IPS DF 19.7 (cell line): ENCODE data around the gene PPP1R1C.
"Not testable (repeated sequence)": the region's sequence is repeated elsewhere in the genome, so short reads cannot be mapped to it uniquely, and the experiment has no call there.

Source experiments
- DNase-seq: peaks from one replicate; pipeline ENCODE4 v3.0.0-alpha.2; 2013; ENCODE audit warnings: low read depth, low spot score

PPP1R1C gene, protein sequence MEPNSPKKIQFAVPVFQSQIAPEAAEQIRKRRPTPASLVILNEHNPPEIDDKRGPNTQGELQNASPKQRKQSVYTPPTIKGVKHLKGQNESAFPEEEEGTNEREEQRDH

DNA sequence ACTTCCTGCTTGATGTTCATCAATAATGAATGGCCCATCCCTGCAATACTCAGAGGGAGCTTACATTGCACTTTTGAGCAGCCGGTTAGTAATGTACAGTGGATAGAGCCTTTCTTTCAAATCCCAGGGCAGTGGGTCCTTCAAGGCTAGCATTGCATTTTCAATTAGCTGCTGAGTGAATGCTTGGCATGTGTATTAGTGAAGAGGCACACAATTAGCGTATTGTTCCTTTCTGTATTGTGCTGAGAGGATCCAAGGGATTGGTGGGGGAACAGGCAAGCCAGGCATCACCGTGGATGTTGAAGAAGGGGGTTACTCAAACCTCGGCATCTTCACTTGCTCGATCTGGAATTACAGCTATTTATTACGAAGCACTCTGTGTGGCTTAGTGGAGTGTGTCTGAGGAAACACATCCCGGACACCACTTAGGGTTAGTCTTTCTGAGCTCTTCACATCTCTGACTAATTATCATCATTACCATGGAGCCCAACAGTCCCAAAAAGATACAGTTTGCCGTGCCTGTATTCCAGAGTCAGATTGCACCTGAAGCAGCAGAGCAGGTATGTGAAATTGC lies at the start of gene PPP1R1C:
TSS of gene PPP1R1C (plus strand) at position 222 of the 574 bp plus-strand sequence. CDS start at position 480, 258 bp downstream.
- DNase-seq = no peak

DNA sequence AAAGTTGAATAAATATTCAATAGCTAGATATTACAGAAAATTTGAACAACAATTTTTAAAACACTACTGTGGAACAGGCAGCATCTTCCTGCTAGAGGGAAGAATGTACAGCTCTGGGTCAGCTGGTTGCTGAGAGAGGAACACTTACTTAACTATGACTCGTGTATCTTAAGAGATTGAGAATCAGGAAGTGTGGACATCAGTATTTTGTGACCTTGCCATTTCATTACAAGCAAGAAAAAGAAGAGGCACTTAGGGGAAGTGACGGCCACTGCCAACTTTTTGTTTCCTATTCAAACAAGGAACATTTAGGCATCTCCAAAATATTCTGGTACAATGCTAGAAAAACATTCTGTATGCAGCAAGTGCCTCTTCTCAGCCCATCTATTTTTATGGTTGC lies 48.2 kb upstream of the PPP1R1C start:
- no peak for DNase-seq

DNA sequence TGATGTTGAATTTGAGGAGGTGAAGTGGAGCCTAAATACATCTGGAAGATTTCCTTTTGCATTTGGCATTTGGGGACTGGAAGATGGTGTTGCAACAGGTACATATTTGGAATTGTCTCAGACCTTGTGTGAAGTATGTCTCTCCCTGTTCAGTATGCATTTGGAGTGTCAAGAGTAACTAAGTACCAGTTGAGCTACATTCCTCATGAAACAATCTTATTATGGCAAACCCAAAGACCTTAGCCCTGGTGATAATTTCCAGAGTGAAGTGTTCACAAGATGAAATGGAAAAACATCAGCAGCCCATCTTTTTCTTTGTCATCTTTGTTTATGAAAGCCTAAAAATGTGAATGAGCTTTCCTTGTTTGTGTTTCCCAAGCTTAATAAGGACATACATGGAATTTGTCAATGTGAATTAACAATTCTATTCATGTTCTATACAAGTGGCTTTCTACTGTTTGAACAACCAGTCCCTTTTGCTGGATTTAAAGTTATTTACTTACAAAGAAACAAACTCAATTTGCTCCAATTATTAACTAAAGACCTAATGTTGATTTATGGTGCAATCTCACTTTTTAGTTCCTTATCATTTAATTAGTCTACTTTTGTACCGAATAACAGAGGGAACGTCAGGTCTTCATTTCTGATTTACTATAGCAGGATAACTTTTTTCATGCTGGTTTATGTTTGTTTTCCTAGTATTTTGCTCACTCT lies 42.1 kb upstream of the PPP1R1C start:
- no peak for DNase-seq

DNA sequence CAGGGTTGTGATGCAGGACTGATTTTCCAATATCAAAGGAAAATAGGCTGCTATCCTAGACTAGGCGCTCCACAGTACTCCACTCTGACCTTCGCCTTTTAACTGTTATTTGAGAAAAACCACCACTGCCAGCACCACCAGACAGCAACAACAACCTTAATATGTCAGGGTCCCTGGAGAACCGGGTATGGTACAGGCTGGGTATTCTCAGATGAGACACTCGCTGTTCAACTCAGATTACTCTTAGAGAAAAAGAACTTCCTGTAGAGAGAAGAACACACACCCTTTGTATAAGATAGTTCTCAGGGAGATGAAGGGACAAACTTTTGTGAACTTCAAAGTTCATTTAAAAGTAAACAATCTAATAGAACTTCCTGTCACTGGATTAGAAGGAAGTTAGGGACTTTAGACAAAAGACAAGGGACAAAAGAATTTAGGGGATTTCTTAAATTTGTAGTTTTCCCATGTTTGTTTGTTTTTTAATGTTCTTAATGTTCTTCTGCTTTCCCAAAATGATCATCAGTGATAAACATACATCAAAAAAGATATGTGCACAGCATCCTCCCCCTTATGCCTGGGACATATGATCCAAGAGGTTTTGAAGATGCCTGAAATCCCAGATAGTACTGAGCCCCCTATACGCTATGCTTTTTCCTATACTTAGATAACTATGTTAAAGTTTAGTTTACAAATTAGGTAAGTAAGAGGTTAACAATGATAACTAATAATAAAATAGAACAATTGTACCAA lies 41.3 kb upstream of the PPP1R1C start:
- no peak for DNase-seq

DNA sequence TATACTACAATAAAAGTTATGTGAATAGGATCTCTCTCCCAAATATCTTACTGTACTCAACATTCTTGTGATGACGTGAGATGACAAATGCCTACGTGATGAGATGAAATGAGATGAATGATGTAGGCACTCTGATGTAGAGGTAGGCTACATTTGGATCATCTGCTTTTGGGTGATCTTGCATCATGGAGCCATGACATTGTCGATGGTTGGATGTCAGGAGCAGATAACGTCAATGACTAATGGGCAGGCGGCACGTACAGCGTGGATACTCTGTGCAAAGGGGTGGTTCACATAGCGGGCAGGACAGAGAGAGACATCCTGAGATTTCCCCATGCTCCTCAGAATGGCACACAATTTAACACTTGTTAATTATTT lies 40.8 kb upstream of the PPP1R1C start:
- DNase-seq = no peak

DNA sequence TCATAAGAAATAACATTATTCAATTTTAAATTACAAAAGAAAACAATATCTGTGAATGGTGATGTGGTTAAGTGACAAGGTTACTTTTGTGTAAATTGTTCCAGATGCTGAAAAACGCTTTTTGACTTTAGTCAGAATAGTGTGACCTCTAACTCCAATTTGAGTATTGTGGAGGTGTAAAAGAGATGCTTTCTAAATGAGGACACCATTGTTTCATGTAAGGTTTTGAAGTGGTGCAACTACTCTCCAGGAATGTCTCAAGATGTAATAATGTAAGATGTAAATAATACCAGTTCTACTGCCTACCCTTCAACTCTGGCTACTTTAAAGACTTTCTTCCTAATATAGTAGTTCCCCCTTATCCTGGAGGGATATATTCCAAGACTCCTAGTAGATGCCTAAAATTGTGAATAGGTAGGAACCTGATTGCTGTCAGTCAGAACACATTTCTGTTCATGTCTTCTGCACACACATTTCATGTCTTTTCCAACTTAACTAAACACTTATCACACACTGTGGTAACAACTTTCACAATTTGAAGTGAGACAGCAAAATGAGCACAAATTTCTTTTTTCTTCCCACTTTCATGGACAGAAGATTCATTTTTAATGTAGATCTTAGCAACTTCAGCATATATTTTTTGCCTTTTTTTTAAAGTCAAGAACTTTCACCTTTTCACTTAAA lies 39.1 kb upstream of the PPP1R1C start:
- DNase-seq = no peak

DNA sequence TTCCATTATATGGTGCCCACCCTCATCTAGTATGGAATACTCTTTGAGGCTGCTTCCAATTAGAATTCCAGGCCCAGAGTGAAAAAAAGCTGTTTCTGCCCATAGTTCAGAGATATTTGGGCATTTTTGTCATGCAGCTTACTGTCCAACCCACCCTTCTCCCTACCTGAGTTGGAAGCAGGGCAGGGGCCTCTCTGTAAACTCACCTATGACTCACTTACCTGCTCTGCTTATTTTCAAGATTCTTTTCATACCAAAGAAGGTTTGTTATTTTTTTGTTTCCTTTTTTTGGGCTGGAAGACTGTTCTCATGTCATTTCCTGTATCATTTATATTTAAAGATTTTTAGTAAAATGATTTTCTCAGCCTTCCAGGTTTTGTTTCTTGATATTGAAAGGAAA lies 38.4 kb upstream of the PPP1R1C start:
- DNase-seq = no peak

DNA sequence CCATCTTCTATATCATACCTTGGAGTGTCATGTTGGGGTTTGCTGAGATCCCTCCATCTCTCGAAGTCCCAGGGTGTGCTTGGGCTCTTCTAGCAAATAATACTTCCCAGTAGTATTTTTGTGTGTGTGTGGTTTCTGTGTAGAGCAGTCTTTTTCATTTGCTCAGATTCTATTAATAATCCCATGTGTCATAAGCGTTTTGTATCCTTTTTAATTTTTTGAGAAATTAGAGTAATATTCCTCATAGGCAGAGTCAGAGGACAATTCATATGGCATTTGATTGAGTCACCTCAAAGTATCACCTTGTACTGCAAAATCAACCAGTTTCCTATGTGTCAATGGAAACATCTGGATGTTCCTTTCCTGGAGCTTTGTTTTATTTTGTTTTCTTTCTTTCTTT lies 37.4 kb upstream of the PPP1R1C start:
- DNase-seq = no peak

DNA sequence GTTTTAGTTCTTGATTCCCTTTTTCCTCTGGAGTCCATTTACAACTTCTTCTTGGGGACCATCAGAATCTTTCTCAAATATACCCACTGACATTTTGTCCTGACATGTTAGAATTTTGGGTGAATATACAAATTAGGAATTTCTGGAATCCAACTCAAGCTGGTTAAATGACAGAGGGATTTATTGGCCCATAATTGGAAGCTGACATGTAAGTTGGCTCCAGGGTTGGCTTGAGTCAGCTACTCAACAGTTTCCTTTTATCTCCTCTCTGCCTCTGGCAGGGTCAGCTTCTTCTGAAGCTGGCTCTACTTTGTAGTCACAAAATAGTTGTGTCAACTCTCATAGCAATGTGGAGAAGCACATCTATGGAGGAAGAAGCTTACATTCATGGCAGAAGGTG lies 36.6 kb upstream of the PPP1R1C start:
- DNase-seq = no peak

DNA sequence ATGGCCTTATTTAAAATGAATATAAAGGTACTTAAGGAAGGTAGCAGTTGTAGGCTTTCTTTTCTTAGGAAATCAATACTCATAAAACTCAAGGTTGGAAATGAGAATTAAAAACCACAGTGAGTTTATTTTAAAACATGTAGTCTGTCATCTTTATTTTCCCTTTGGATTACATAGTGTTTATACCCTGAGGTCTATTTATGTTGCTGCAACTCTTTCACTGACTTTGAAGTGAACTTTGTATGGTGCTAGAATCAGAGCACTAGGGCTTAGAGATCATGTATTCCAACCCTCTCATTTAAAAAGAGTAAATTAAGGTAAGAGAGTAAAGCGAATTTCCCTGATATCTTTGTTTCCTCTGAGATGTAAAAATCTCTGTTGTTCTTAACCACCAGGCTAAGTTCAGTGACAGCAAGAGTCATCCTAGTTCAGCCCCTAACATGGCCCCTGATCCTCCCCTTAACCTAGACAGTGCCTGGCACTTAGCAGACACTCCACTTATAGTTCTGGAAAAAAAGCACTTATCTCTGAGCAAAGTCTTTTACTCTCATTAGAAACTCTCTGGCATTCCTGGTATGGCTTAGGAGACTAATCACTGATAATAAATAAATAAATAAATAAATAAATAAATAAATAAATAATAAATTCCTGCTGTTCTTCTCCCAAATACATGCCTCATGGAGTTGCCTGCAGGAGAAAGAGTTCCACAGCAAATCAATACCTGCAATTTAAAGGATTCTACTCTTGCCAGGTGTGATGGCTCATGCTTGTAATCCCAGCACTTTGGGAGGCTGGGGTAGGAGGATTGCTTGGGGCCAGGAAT lies 33.0 kb upstream of the PPP1R1C start:
- DNase-seq = no peak

DNA sequence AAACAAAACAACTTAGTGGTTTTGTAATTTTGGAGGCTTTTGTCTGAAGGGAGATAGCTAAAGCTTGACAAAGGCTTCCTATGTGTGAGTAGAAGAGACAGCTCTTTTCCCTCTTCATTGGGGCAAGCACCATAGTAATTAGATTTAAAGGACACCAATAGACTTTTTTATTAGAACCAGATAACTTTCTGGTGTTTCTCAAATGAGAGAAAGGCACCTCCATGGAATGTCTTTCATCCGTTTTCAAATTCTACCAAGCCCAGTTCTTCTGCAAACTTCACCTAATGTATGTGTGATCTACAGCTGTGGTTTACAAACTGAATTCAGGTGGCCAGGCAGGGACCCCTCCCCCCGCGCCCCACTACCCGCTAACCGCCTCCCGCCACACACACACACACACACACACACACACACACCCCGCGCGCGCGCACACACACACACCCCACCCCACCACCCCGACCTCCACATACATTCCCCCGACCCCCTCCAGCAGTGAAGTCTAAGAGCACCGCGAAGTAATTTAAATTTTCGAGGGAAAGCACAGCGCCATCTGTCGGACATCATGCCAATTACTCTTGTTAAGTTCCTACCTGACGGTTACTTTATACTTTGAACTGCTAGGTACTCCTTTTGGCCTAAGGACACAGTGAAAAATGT lies 31.6 kb upstream of the PPP1R1C start:
- peak; percentile 72 for DNase-seq

DNA sequence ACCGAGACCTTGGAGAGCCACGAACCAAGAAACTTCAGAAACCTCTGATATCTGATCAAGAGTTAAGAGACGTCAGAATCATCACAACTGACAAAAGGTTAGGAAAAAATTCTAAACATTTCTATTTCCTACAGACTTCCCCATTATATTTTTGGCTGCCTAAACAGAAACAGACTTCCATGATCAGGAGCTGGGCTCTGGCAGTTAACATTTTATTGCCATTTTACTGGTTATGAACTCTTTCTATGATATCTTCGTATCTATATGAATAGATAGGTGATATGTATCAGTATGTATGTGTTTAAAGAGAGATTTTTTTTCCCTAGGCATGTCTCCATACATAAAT lies 31.1 kb upstream of the PPP1R1C start:
- no peak for DNase-seq

DNA sequence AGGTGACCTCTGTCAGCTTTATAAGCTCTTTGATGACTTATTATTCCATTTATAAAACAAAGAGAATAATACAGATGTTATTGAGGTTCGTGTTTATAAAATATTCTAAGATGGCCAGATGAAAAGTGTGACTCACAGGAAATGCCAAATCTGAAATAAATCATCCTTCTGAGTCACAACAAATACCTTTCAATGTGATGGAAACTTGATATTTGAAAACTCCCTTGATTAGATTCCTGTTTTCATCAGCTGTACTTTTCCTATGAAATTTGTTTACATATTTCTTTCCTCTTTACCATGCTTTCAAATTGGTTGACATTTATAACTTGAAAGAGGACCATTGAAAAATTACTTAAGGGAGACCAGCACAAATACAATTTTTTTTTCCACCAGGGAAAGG lies 30.6 kb upstream of the PPP1R1C start:
- DNase-seq = no peak

DNA sequence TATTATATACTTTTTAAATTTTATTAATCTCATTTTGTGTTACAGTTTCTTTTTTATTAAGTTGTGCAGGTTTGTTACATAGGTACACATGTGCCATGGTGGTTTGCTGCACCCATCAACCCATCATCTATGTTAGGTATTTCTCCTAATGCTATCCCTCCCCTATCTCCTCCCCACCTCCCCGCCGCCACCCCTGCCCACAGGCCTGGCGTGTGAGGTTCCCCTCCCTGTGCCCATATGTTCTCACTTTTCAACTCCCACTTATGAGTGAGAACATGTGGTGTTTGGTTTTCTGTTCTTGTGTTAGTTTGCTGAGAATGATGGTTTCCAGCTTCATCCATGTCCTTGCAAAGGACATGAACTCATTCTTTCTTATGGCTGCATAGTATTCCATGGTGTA lies 29.8 kb upstream of the PPP1R1C start:
- not testable (repeated sequence) for DNase-seq

DNA sequence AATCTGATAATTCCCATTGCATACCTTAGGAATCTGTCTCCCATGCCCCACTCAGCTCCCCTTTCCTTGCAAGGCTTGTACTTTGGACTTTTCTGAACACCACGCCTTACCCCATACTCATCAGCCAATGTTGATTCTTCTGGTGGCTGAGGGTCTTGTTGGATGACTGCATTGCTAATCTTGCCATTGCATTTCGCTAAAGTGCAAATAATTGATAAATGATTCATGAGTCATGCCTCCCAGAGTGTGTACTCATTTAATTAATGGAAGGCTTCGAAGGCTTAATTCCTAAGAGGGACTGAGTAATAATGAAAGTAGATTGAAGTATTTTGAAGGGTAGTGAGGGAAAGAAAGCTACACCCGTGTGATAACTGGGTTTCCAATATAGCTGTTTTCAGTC lies 28.0 kb upstream of the PPP1R1C start:
- no peak for DNase-seq

DNA sequence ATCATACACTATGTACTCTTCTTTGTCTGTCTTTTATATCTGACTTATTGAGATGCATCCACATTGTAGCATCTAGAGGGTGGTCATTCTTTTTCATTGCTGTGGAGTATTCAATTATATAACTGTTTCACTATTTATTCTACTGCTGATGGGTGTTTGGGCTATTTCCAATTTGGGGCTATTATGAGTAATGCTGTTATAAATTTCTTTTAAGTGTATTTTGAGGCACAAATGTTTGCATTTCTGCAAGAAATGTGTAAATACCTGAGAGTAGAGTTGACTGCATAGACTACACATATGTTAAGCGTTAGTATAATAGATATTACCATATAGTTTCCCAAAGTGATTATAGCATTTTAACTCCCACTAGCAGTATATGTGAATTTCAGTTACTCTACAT lies 26.9 kb upstream of the PPP1R1C start:
- DNase-seq = no peak

DNA sequence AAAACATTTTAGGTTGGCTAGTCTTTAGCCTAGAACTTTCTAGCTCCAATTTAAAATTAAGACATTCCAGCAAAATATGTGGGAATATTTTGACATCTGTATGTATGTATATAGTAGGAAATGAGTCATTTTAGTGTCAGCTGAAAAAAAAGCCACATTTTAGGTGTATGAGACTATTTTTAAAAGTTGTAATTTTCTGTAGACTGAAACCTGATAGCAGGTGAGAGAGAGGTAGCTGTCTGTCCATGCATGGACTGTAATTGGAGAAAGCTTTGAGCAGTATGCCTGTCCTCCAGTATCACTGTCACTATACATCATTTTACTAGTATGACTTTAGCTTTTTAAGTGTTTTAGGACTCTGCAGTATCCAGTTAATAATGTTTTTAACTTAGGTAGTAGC lies 26.1 kb upstream of the PPP1R1C start:
- DNase-seq = no peak

DNA sequence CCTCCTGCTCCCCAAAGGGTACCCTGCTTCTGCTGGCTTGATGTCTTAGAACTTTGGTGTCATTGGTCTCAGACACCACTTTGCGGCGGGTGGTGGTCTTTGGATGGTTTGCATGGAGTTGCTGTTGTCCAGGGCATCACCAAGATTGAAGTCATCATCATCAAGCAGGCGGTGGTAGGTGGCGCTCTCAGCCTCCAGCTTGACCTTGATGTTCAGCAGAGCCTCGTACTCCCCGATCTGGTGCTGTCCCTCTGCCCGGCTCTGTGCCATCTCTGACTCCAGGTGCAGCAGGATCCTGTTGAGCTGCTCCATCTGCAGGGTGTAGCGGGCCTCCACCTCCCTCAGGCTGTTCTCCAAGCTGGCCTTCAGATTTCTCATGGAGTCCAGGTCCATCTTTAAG lies 24.5 kb upstream of the PPP1R1C start:
- not testable (repeated sequence) for DNase-seq

DNA sequence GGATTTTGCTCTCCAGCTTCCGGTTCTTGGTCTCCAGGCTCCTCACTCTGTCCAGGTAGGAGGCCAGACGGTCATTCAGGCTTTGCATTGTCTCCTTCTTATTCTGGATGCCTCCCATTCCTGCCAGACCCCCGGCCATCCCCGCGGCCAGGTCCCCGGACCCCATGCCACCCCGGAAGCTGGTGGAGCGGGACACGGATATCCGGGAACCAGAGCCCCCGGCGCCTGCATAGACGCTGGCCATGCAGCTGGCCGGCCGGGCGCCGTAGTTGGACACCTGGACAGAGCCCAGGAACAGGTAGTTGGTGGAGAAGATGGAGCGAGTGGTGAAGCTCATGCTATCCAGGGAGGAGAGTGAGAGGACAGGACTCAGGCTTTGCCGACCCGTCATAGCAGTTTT lies 23.5 kb upstream of the PPP1R1C start:
- no peak for DNase-seq

DNA sequence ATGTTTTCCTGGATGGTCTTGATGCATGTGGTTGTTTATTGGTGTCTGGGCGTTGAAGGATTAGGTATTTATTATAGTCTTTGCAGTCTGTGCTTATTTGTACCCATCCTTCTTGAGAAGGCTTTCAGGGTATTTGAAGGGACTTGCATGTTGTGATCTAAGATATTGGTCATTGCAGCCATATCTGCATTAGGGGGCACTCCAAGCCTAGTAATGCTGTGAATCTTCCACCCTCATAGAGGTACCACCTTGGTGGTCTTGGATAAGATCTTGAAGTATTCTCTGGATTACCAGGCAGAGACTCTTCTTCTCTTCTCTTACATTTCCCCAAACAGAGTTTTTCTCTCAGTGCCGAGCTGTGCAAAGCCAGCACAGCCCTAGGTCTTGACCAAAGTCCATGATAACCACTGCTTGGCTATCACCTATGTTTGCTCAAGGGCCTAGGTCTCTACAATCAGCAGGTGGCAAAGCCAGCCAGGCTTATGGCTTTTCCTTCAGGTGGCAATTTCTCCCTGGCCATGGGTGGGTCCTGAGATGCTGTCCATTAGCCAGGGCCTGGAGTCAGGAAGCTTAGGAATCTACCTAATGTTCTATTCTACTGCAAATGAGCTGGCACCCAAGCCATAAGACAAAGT lies 15.4 kb upstream of the PPP1R1C start:
- no peak for DNase-seq
